ENCODE measurements around the gene IQSEC3.
A peak's percentile ranks its signal among the peaks of the same experiment; 100 is the strongest.

The IQSEC3 gene

DNA sequence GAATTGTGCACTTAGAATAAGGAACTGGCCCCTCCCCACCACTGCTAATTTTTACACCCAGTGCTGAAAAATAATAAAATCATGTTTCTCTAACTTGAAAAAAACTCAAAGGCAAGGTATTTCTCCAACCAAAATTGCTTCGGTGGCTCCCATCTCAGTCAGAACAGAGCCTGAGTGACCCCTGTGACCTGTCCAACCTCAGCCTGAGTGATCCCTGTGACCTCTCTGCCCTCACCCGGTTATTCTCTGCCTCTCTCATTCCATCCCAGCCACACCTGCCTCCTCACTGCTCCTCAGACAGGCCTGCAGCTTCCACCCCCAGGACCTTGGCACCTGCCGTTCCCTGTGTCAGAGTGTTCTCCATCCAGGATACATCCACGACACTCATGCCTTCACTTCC, 142.2 kb downstream of the IQSEC3 start:
- H2AK5ac ChIP-seq (ENCODE audit: low read depth, low read length) = no peak overlapping the region
- no peak overlapping the region for H2BK12ac ChIP-seq (ENCODE audit: low read length)
- H2BK120ac ChIP-seq (ENCODE audit: low read depth, low read length) = no peak overlapping the region
- no peak overlapping the region for H3K23ac ChIP-seq (ENCODE audit: low read depth, low read length, poor library complexity)
- no peak for DNase-seq (ENCODE audit: low spot score)
- H4K8ac ChIP-seq (ENCODE audit: low read depth, low read length) = no peak overlapping the region
- no peaks in the 10 kb centered on the region for H3K36me3 ChIP-seq (replicated peaks in 1 of 2; ENCODE audit: control insufficient read depth in 2 of 2, insufficient read depth in 2 of 2, low read length in 2 of 2)
- no peak overlapping the region for H3K4ac ChIP-seq (ENCODE audit: low read length)
- peaks cover 0 to 85% (median 14%) of the 10 kb centered on the region in 3 experiments for H3K27me3 ChIP-seq (ENCODE audit: control insufficient read depth in 3 of 3, insufficient read depth in 3 of 3, low read depth in 1 of 3, low read length in 3 of 3)
- H3K18ac ChIP-seq (ENCODE audit: low read length) = no peak overlapping the region
- no peak overlapping the region for H3K4me3 ChIP-seq (ENCODE audit: low read length in 2 of 2)
- no CpG with 5 or more reads among the region's 4 CpGs for WGBS, 2 donors (ENCODE audit: extremely low coverage in 2 of 2, insufficient read length in 2 of 2, insufficient replicate concordance in 1 of 2)
- no peaks in the 10 kb centered on the region for H3K9me3 ChIP-seq (replicated peaks in 1 of 2; ENCODE audit: control insufficient read depth in 2 of 2, insufficient read depth in 1 of 2, low read depth in 1 of 2, low read length in 2 of 2)
- no peak overlapping the region for H3K9ac ChIP-seq (ENCODE audit: low read depth, low read length, poor library complexity)
- H3K4me2 ChIP-seq (ENCODE audit: insufficient read depth, low read length, poor library complexity, severe bottlenecking) = no peak overlapping the region
- H2BK15ac ChIP-seq (ENCODE audit: low read length) = no peak overlapping the region
- no peak overlapping the region for H4K91ac ChIP-seq (ENCODE audit: low read depth, low read length, poor library complexity)
- no peak overlapping the region for H2BK5ac ChIP-seq (ENCODE audit: low read length)
- H3K14ac ChIP-seq (ENCODE audit: low read length) = no peak overlapping the region
- H3K27ac ChIP-seq (replicated peaks; ENCODE audit: low read length) = no peak overlapping the region
- H3K79me1 ChIP-seq (ENCODE audit: low read depth, low read length) = no peaks in the 10 kb centered on the region
- peaks cover 5 to 21% of the 10 kb centered on the region in 2 donors for H3K4me1 ChIP-seq (ENCODE audit: control insufficient read depth in 2 of 2, insufficient read depth in 1 of 2, low read depth in 1 of 2, low read length in 2 of 2)
- H2AFZ ChIP-seq (ENCODE audit: low read length) = no peak overlapping the region

DNA sequence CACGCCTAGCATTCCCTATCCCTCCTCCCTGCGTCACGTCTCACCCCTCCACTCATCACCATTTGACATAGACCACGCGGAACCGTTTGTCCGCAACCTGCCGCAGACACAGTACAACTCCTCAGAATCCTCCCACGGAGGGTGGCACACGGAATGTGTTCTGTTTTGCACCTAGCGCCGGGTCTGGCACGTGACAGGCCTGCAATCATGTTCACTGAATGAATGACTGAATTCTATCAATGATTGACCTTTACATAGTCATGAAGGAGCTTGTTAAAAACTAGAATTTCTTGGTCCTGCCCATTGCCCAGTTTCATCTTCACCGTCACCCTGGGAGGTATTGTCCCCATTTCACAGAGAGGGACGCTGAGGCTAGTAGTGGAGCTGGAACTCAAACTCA, 142.7 kb downstream of the IQSEC3 start:
- no peak overlapping the region for H2AK5ac ChIP-seq (ENCODE audit: low read depth, low read length)
- no peak overlapping the region for H2BK12ac ChIP-seq (ENCODE audit: low read length)
- no peaks in the 10 kb centered on the region for H3K9me3 ChIP-seq (replicated peaks in 1 of 2; ENCODE audit: control insufficient read depth in 2 of 2, insufficient read depth in 1 of 2, low read depth in 1 of 2, low read length in 2 of 2)
- H3K4me2 ChIP-seq (ENCODE audit: insufficient read depth, low read length, poor library complexity, severe bottlenecking) = no peak overlapping the region
- H3K27me3 ChIP-seq (ENCODE audit: control insufficient read depth in 3 of 3, insufficient read depth in 3 of 3, low read depth in 1 of 3, low read length in 3 of 3) = peaks cover 0 to 85% (median 9%) of the 10 kb centered on the region in 3 experiments
- H3K4me1 ChIP-seq (ENCODE audit: control insufficient read depth in 2 of 2, insufficient read depth in 1 of 2, low read depth in 1 of 2, low read length in 2 of 2) = peaks cover 6 to 21% of the 10 kb centered on the region in 2 donors
- no peak overlapping the region for H2BK120ac ChIP-seq (ENCODE audit: low read depth, low read length)
- H3K36me3 ChIP-seq (replicated peaks in 1 of 2; ENCODE audit: control insufficient read depth in 2 of 2, insufficient read depth in 2 of 2, low read length in 2 of 2) = no peaks in the 10 kb centered on the region
- H3K79me1 ChIP-seq (ENCODE audit: low read depth, low read length) = no peaks in the 10 kb centered on the region
- H4K8ac ChIP-seq (ENCODE audit: low read depth, low read length) = no peak overlapping the region
- no peak overlapping the region for H2BK15ac ChIP-seq (ENCODE audit: low read length)
- no peak for DNase-seq (ENCODE audit: low spot score)
- H4K91ac ChIP-seq (ENCODE audit: low read depth, low read length, poor library complexity) = no peak overlapping the region
- H3K14ac ChIP-seq (ENCODE audit: low read length) = no peak overlapping the region
- H3K4ac ChIP-seq (ENCODE audit: low read length) = no peak overlapping the region
- H2AFZ ChIP-seq (ENCODE audit: low read length) = no peak overlapping the region
- H3K9ac ChIP-seq (ENCODE audit: low read depth, low read length, poor library complexity) = no peak overlapping the region
- H3K4me3 ChIP-seq (ENCODE audit: low read length in 2 of 2) = no peak overlapping the region
- H2BK5ac ChIP-seq (ENCODE audit: low read length) = no peak overlapping the region
- H3K18ac ChIP-seq (ENCODE audit: low read length) = no peak overlapping the region
- WGBS, 2 donors (ENCODE audit: extremely low coverage in 2 of 2, insufficient read length in 2 of 2, insufficient replicate concordance in 1 of 2) = no CpG with 5 or more reads among the region's 15 CpGs
- H3K23ac ChIP-seq (ENCODE audit: low read depth, low read length, poor library complexity) = no peak overlapping the region
- no peak overlapping the region for H3K27ac ChIP-seq (replicated peaks; ENCODE audit: low read length)

DNA sequence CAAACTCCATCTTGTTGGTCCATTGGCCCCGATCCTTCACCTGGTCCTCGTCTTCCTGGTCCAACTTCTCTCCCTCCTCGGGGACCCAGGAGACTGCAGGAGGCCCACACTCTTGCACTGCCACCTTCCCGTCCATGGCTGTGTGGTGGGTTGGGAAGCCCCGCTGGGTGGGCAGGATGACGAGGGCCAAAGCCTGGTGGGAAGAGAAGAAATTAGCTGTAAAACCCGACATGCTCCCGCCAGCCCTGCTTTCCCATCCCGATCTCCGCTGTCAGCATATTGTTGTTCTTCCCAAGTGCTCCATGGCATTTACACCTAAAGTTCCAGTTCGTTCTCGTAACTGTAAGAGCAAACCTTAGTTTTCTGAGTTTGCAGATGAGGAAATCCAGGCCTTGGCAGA, 143.3 kb downstream of the IQSEC3 start:
- Histone ChIP-seq H3K27me3 (ENCODE audit: control insufficient read depth in 3 of 3, insufficient read depth in 3 of 3, low read depth in 1 of 3, low read length in 3 of 3) (peaks cover 0 to 83% (median 4%) of the 10 kb centered on the region in 3 experiments), H3K4me1 (ENCODE audit: control insufficient read depth in 2 of 2, insufficient read depth in 1 of 2, low read depth in 1 of 2, low read length in 2 of 2) (peaks cover 6 to 22% of the 10 kb centered on the region in 2 donors), H2AK5ac (ENCODE audit: low read depth, low read length) (peak overlapping the region; percentile 40), H3K23ac (ENCODE audit: low read depth, low read length, poor library complexity) (no peak overlapping the region), H4K91ac (ENCODE audit: low read depth, low read length, poor library complexity) (no peak overlapping the region), H2BK5ac (ENCODE audit: low read length) (no peak overlapping the region), H3K4me2 (ENCODE audit: insufficient read depth, low read length, poor library complexity, severe bottlenecking) (no peak overlapping the region), H4K8ac (ENCODE audit: low read depth, low read length) (no peak overlapping the region), H2BK120ac (ENCODE audit: low read depth, low read length) (no peak overlapping the region), H3K27ac (replicated peaks; ENCODE audit: low read length) (no peak overlapping the region), H2BK12ac (ENCODE audit: low read length) (no peak overlapping the region), H3K36me3 (replicated peaks in 1 of 2; ENCODE audit: control insufficient read depth in 2 of 2, insufficient read depth in 2 of 2, low read length in 2 of 2) (no peaks in the 10 kb centered on the region), H3K9ac (ENCODE audit: low read depth, low read length, poor library complexity) (no peak overlapping the region), H3K9me3 (replicated peaks in 1 of 2; ENCODE audit: control insufficient read depth in 2 of 2, insufficient read depth in 1 of 2, low read depth in 1 of 2, low read length in 2 of 2) (no peaks in the 10 kb centered on the region), H3K18ac (ENCODE audit: low read length) (no peak overlapping the region), H3K4ac (ENCODE audit: low read length) (no peak overlapping the region), H3K4me3 (ENCODE audit: low read length in 2 of 2) (no peak overlapping the region), H3K14ac (ENCODE audit: low read length) (no peak overlapping the region), H2AFZ (ENCODE audit: low read length) (no peak overlapping the region), H3K79me1 (ENCODE audit: low read depth, low read length) (no peaks in the 10 kb centered on the region), H2BK15ac (ENCODE audit: low read length) (no peak overlapping the region)
- DNase-seq (ENCODE audit: low spot score) = no peak
- no CpG with 5 or more reads among the region's 12 CpGs for WGBS, 2 donors (ENCODE audit: extremely low coverage in 2 of 2, insufficient read length in 2 of 2, insufficient replicate concordance in 1 of 2)

DNA sequence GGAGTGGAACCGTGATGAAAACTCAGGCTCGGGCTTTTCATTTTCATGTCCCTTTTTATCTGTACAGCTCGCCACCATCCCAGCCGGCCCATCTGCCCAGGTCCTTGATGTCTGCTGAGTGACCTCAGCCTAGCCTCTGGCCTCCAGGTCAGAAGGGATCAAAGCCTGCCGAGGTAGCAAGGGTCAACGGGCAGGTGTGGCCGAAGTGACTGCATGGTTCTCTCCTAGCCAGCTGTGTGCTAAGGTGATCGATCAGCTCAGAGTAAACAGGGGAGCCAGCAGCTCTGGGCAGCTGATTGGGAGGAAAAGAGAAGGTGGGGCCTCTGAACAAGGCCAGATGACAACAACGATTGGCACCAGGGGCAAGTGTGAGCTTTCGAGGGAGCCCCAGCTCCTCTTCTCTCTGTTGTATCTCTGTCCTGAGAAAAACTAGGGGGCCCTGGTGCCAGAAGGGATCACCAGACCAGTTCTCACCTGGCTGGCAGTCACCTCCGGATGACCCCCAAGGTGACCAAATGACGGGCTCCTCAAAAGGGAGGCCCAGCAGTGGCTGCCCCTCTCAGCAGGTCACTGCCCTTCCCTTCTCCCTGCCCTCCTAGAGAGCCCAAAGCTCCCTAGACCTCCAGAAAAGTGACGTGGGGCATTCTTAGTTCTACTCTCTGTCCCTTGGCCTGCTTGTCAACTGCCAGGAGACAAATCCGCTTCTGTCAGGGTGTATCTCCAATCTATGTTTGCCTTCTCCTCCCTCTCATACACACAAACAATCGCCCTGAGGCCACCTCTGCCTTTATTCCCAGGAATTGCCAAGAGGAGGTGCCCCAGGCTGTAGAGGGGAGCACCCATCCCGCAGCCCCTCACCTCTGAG, 143.9 kb downstream of the IQSEC3 start:
- no peak overlapping the region for H3K4me3 ChIP-seq (ENCODE audit: low read length in 2 of 2)
- H2BK12ac ChIP-seq (ENCODE audit: low read length) = no peak overlapping the region
- DNase-seq (ENCODE audit: low spot score) = no peak
- no peaks in the 10 kb centered on the region for H3K9me3 ChIP-seq (replicated peaks in 1 of 2; ENCODE audit: control insufficient read depth in 2 of 2, insufficient read depth in 1 of 2, low read depth in 1 of 2, low read length in 2 of 2)
- no CpG with 5 or more reads among the region's 16 CpGs for WGBS, 2 donors (ENCODE audit: extremely low coverage in 2 of 2, insufficient read length in 2 of 2, insufficient replicate concordance in 1 of 2)
- no peak overlapping the region for H2BK5ac ChIP-seq (ENCODE audit: low read length)
- no peak overlapping the region for H3K27ac ChIP-seq (replicated peaks; ENCODE audit: low read length)
- H4K91ac ChIP-seq (ENCODE audit: low read depth, low read length, poor library complexity) = no peak overlapping the region
- H2AFZ ChIP-seq (ENCODE audit: low read length) = no peak overlapping the region
- H2BK15ac ChIP-seq (ENCODE audit: low read length) = no peak overlapping the region
- H3K9ac ChIP-seq (ENCODE audit: low read depth, low read length, poor library complexity) = no peak overlapping the region
- no peak overlapping the region for H3K14ac ChIP-seq (ENCODE audit: low read length)
- no peak overlapping the region for H3K4ac ChIP-seq (ENCODE audit: low read length)
- H3K23ac ChIP-seq (ENCODE audit: low read depth, low read length, poor library complexity) = no peak overlapping the region
- no peaks in the 10 kb centered on the region for H3K79me1 ChIP-seq (ENCODE audit: low read depth, low read length)
- peak overlapping the region; percentile 40 for H2AK5ac ChIP-seq (ENCODE audit: low read depth, low read length)
- peaks cover 6 to 22% of the 10 kb centered on the region in 2 donors for H3K4me1 ChIP-seq (ENCODE audit: control insufficient read depth in 2 of 2, insufficient read depth in 1 of 2, low read depth in 1 of 2, low read length in 2 of 2)
- peak overlapping the region; percentile 6 for H3K18ac ChIP-seq (ENCODE audit: low read length)
- H2BK120ac ChIP-seq (ENCODE audit: low read depth, low read length) = no peak overlapping the region
- H3K36me3 ChIP-seq (replicated peaks in 1 of 2; ENCODE audit: control insufficient read depth in 2 of 2, insufficient read depth in 2 of 2, low read length in 2 of 2) = no peaks in the 10 kb centered on the region
- H4K8ac ChIP-seq (ENCODE audit: low read depth, low read length) = no peak overlapping the region
- peaks cover 0 to 83% (median 0%) of the 10 kb centered on the region in 3 experiments for H3K27me3 ChIP-seq (ENCODE audit: control insufficient read depth in 3 of 3, insufficient read depth in 3 of 3, low read depth in 1 of 3, low read length in 3 of 3)
- H3K4me2 ChIP-seq (ENCODE audit: insufficient read depth, low read length, poor library complexity, severe bottlenecking) = no peak overlapping the region

Data from neuronal stem cell (in vitro differentiated cells).